SU-DHL-6 (cell line): Measurements from ENCODE around the gene ARV1.

Source experiments
- H2AFZ ChIP-seq: fragments of 200-600 bp; sonication (generic); 2 replicates; pipeline ENCODE4 v1.6.1; 2014; ENCODE audit warnings: low read depth, mild to moderate bottlenecking, moderate library complexity, mixed read lengths, antibody characterized with exemption, low read length; ENCODE audit not compliant: severe bottlenecking
- H3F3A ChIP-seq: fragments of 200-600 bp; shearing (Covaris generic); 2 replicates; pipeline ENCODE4 v1.6.0; 2016; ENCODE audit warnings: antibody characterized with exemption, mild to moderate bottlenecking; ENCODE audit not compliant: insufficient read depth
- H3K27ac ChIP-seq: fragments of 200-600 bp; sonication (generic); 2 replicates; pipeline ENCODE4 v1.5.1; 2016; ENCODE audit warnings: low read depth, mild to moderate bottlenecking, low read length, moderate library complexity, mixed read lengths
- H3K27me3 ChIP-seq: fragments of 200-600 bp; sonication (generic), shearing (Covaris generic); 2 replicates; pipeline ENCODE4 v1.6.0; 2014; ENCODE audit warnings: mild to moderate bottlenecking, low read length
- H3K36me3 ChIP-seq: fragments of 200-600 bp; sonication (generic); 2 replicates; pipeline ENCODE4 v1.6.1; 2014; ENCODE audit warnings: mild to moderate bottlenecking, low read length, mixed read lengths
- H3K4me2 ChIP-seq: fragments of 300-600, 200-600 bp; shearing (Covaris generic), sonication (generic); 2 replicates; pipeline ENCODE4 v1.6.0; 2014; ENCODE audit warnings: low read length, low read depth, mild to moderate bottlenecking; ENCODE audit not compliant: poor library complexity, severe bottlenecking
- H3K4me3 ChIP-seq: fragments of 200-600 bp; sonication (generic); 2 replicates; pipeline ENCODE4 v1.5.1; 2014; ENCODE audit warnings: antibody characterized with exemption, low read length, mild to moderate bottlenecking, mixed read lengths; ENCODE audit not compliant: insufficient read depth, poor library complexity, severe bottlenecking
- H3K79me2 ChIP-seq: fragments of 200-600 bp; sonication (generic); 2 replicates; pipeline ENCODE4 v1.6.1; 2014; ENCODE audit warnings: mild to moderate bottlenecking, low read length, moderate library complexity; ENCODE audit not compliant: insufficient read depth
- H3K9ac ChIP-seq: fragments of 200-600 bp; sonication (generic); 2 replicates; pipeline ENCODE4 v1.7.0; 2014; ENCODE audit warnings: mild to moderate bottlenecking, low read length
- H3K9me2 ChIP-seq: fragments of 200-600 bp; sonication (generic); replicated peaks from 2 replicates; pipeline ENCODE4 v1.6.1; 2014; ENCODE audit warnings: low read length; ENCODE audit not compliant: insufficient read depth
- H3K9me3 ChIP-seq: fragments of 200-600 bp; sonication (generic); 2 replicates; pipeline ENCODE4 v1.6.1; 2014; ENCODE audit warnings: low read length, mixed read lengths; ENCODE audit not compliant: insufficient read depth
- H4K20me1 ChIP-seq: fragments of 200-600 bp; sonication (generic); 2 replicates; pipeline ENCODE4 v1.6.1; 2014; ENCODE audit warnings: low read depth, mild to moderate bottlenecking, antibody characterized with exemption, low read length, moderate library complexity, mixed read lengths
- CTCF ChIP-seq: fragments of 200-600 bp; sonication (generic); IDR thresholded peaks from one replicate; pipeline ENCODE4 v1.5.1; 2017; ENCODE audit warnings: antibody characterized with exemption, mild to moderate bottlenecking, low read length, moderate library complexity; ENCODE audit not compliant: insufficient read depth, poor library complexity, severe bottlenecking
- EZH2phosphoT487 ChIP-seq: fragments of 200-600 bp; sonication (generic), shearing (Covaris generic); conservative IDR thresholded peaks from 2 replicates; pipeline ENCODE4 v1.6.1; 2018; ENCODE audit warnings: mild to moderate bottlenecking, antibody characterized with exemption, low read length, moderate library complexity, mixed read lengths

Gene ARV1

DNA sequence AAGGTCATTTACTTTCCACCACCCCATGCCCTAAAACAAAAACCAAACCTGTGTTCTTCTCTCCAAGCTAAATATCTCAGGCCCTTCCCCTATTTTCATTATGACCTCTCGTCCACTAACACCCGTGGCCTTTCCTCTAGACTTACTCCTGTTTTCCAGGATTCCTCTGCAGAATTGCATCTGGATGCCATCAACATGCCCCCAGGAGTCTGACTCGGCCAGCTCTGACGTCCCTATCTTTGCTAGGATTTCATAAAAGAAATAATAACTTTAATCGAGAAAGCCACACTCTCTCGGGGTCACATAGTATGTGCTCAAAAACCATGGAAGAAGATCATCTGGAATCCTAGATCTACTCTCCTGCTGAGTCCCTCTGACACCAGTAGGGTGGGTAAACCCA lies 47.7 kb downstream of the ARV1 start:
- H3K27me3 ChIP-seq: no peaks in the 10 kb centered on the region
- H3K4me3 ChIP-seq: no peak overlapping the region
- no peaks in the 10 kb centered on the region for H3K36me3 ChIP-seq
- H3K79me2 ChIP-seq: no peaks in the 10 kb centered on the region
- H3K9me2 ChIP-seq: no peaks in the 10 kb centered on the region
- TF ChIP-seq CTCF (no peak), EZH2phosphoT487 (no peak)
- no peaks in the 10 kb centered on the region for H3K9me3 ChIP-seq
- no peak overlapping the region for H3K4me2 ChIP-seq
- no peak overlapping the region for H2AFZ ChIP-seq
- H3K9ac ChIP-seq: no peak overlapping the region
- H3F3A ChIP-seq: no peaks in the 10 kb centered on the region
- no peaks in the 10 kb centered on the region; the same call in 1 of the 2 replicates for H4K20me1 ChIP-seq
- no peak overlapping the region for H3K27ac ChIP-seq

- no peaks in the 10 kb centered on the region for H3K9me2 ChIP-seq
- H3K27ac ChIP-seq: no peak overlapping the region
- H4K20me1 ChIP-seq: no peaks in the 10 kb centered on the region; the same call in 1 of the 2 replicates
- H3K4me3 ChIP-seq: no peak overlapping the region
- no peak overlapping the region for H3K9ac ChIP-seq
- H3K4me2 ChIP-seq: no peak overlapping the region
- no peaks in the 10 kb centered on the region for H3K9me3 ChIP-seq
- TF ChIP-seq EZH2phosphoT487 (no peak), CTCF (no peak)
- H3F3A ChIP-seq: no peaks in the 10 kb centered on the region
- H2AFZ ChIP-seq: no peak overlapping the region
- H3K36me3 ChIP-seq: no peaks in the 10 kb centered on the region
- no peaks in the 10 kb centered on the region for H3K27me3 ChIP-seq
- H3K79me2 ChIP-seq: no peaks in the 10 kb centered on the region
Measured at GRCh38 chr1:231027136-231027925, 48.4 kb downstream of the ARV1 start.

DNA sequence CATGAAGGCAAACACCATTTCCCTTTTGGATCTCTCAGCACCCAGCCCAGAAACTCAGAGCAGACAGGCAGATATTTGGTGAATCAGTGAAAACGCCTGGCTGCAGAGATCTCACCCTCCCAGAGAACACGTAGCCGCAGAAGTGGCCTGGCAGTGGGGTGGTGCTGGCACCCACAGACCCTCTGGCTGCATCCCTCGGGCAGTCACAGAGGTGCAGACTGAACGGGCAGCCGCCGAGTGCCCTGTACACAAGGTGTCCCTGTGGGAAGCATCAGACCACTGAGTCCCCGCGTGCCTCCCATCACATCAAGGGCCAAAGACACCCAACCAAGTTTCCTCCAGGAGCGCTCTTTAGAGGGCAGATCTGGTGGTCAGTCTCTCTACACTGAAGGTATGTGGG lies 49.1 kb downstream of the ARV1 start:
- Histone ChIP-seq H3K79me2 (no peaks in the 10 kb centered on the region), H2AFZ (no peak overlapping the region), H3K4me3 (no peak overlapping the region), H3K9me2 (no peaks in the 10 kb centered on the region), H3K27me3 (no peaks in the 10 kb centered on the region), H3K36me3 (no peaks in the 10 kb centered on the region), H3K9ac (no peak overlapping the region), H3K27ac (no peak overlapping the region), H3F3A (no peaks in the 10 kb centered on the region), H3K4me2 (no peak overlapping the region), H3K9me3 (no peaks in the 10 kb centered on the region), H4K20me1 (no peaks in the 10 kb centered on the region; the same call in 1 of the 2 replicates)
- TF ChIP-seq CTCF: no peak
- no peak for TF ChIP-seq EZH2phosphoT487
